ENCODE results near the gene IQCE.

- TF ChIP-seq CTCF (IDR thresholded peaks at IDR 0.05; ENCODE audit: low read length), result no peak
- TF ChIP-seq EZH2 (optimal IDR thresholded peaks at IDR 0.05; ENCODE audit: low read depth, low read length), result no peak
Observed at GRCh38 chr7:2649991-2650390, 91.2 kb downstream of the IQCE start.

Data from MM.1S (cell line).